HG02981 (cell line): ENCODE measurements around the gene PLEKHA5.
"Not testable (repeated sequence)": the region's sequence is repeated elsewhere in the genome, so short reads cannot be mapped to it uniquely, and the experiment has no call there.

Source experiments
- ATAC-seq: cut with Tn5 transposase; IDR thresholded peaks from one replicate; pipeline ENCODE4 v1.9.1; 2021; ENCODE audit warnings: mild to moderate bottlenecking, moderate library complexity; ENCODE audit not compliant: unreplicated experiment

PLEKHA5 gene

GRCh38 chr12:19165451-19165850 is 35.9 kb downstream of the PLEKHA5 start:
- no peak for ATAC-seq

DNA sequence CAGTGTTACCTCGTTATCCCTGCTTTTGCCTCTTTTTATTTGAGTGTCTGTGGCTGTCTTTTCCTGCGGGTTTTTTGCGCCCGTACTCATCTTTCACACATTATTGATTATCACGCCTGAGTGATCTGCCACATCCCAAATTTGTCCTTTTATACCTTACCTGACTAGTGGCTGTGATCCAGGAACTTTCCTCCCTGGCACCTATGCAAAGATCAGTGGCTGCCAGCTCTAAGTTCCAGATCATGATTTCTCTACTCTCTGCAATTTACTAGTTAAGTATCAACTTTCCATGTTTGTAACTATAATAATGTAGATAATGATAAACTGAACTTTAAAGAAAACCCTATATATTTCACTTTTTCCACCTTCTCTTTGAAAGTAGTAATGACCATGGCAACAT is 36.9 kb downstream of the PLEKHA5 start:
- ATAC-seq: no peak

- ATAC-seq: no peak
Observed at GRCh38 chr12:19166956-19167355, 37.4 kb downstream of the PLEKHA5 start.

DNA sequence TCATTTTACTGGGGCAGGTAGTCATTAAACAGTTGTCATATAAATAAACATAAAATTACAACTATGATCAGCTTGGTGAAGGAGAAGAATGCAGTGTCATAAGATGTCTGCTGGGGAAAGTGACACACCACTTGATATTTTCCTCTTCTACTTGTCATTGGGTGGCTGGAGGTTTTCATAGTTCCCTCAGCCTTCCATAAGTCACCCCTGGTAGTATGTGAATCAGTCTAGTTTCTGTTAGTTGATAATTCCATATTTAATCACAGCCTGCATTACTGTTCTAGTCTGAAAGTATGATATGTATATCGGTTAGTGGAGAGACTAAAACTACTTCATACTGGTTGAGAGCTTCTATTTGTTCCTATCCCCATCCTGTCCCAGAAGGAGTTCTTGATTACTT is 38.2 kb downstream of the PLEKHA5 start:
- no peak for ATAC-seq

GRCh38 chr12:19168644-19169043 is 39.1 kb downstream of the PLEKHA5 start:
- no peak for ATAC-seq

DNA sequence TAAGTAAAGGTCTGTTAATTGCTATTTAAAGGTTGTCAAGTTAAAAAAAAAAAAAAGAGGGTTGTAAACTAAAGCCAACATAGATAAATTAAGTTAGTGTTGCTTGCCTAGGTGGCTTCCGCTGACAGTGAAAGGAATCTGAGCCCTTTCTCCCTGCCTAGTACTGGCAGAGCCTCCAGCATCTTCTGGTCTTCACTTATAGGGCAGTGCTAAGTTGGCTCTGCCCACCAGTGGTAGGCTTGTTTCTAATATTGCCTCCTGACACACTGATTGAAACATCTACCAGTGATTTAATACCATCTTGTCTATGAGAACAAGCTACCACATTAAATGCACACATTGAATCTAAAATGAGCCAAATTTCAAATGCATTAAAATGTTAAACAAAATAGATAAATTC is 39.7 kb downstream of the PLEKHA5 start:
- no peak for ATAC-seq

- not testable (repeated sequence) for ATAC-seq
Observed at GRCh38 chr12:19170286-19170685, 40.8 kb downstream of the PLEKHA5 start.

GRCh38 chr12:19171731-19172130 is 42.2 kb downstream of the PLEKHA5 start:
- ATAC-seq: no peak

GRCh38 chr12:19177754-19178153 is 48.2 kb downstream of the PLEKHA5 start:
- no peak for ATAC-seq

DNA sequence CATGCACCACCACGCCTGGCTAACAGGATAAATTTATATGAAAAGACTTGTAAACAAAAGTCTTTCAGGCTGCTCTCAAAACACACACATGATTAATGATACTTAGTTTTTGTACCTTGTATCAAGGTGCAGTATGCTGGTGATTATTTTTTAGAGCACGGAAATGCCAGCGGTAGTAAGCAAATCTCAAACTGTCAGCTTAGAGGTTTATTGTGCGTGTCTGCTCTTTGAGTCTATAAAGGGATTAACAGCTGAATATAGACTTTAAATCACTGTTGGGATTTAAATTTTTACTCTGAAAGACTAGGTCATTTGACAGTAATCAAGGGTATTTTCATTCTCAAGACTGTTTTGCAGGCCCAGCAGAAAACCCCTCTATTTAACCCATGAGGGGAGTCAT is 50.5 kb downstream of the PLEKHA5 start:
- no peak for ATAC-seq

- ATAC-seq: no peak
Observed at GRCh38 chr12:19181666-19182426, 52.3 kb downstream of the PLEKHA5 start.

- no peak for ATAC-seq
Observed at GRCh38 chr12:19183121-19183838, 53.7 kb downstream of the PLEKHA5 start.

DNA sequence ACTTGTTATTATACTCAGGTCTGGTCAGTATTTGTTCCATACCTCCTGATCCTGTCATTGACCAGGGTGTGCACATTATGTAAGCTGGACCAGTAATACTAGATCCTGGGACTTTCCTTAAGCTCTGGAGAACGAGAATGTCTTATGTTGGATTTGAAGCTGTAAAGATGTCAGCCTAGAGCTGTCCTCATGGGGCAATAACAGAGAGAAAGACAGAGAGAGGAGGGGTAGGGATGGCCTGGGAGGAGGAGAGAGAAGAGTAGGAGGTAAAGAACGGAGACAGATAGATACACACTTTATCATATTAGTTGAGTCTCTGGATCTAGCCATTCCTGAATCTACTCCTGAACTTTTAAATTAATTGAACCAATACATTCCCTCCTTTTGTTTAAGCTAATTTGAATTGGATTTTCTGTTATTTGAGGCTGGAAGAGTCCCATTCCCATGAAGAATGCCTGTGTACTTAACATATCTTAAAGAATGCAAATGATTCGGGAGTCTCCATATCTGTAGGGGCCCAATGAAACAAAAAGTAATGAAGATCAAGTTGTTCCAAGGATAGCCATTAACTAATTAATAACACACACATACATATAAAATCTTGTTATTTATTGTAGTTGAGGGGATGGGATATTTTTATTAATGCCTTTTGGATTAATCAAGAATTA is 55.9 kb downstream of the PLEKHA5 start:
- no peak for ATAC-seq

GRCh38 chr12:19186722-19187661 is 57.5 kb downstream of the PLEKHA5 start:
- ATAC-seq: no peak

- no peak for ATAC-seq
Observed at GRCh38 chr12:19189522-19189921, 60.0 kb downstream of the PLEKHA5 start.

- ATAC-seq: no peak
Observed at GRCh38 chr12:19190292-19191031, 60.9 kb downstream of the PLEKHA5 start.

- ATAC-seq: no peak
Observed at GRCh38 chr12:19191089-19191488, 61.6 kb downstream of the PLEKHA5 start.

GRCh38 chr12:19191563-19191962 is 62.0 kb downstream of the PLEKHA5 start:
- ATAC-seq: no peak

DNA sequence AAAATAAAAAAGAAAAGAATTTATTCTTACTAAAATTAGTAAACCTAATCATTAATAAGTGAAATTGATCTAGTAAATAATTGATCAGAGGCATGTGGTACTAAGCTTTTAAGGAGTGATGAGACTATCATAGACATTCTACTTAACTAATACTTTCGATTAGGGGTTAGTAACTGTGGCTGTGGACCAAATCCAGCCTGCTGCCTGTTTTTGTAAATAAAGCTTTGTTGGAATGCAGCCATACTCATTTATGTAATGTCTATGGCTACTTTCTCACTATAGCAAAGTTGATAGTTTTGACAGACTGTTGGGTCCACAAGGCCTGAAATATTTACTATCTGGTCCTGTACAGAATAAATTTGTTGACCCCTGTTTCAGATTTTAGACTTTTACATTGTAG is 63.2 kb downstream of the PLEKHA5 start:
- ATAC-seq: no peak

- ATAC-seq: no peak
Observed at GRCh38 chr12:19194963-19195362, 65.4 kb downstream of the PLEKHA5 start.
